Left lobe of liver (tissue), 2 donors: Measurements from ENCODE around the gene PBXIP1. TPM values are rescaled to one million over a fixed set of nuclear protein-coding genes. Genes with fewer than 3 reads are reported as not detected.

Source experiments
- ATAC-seq: fragments of 200-7000 bp; cut with Tn5 transposase; one replicate; pipeline ENCODE4 v1.9.1; 2020; ENCODE audit warnings: mild to moderate bottlenecking, moderate library complexity
- DNase-seq: peaks from one replicate; pipeline ENCODE4 v3.0.0-alpha.2; 2020; ENCODE audit warnings: low spot score
- total RNA-seq: library from RNA; stranded (reverse); gene quantifications from one replicate; pipeline ENCODE4 v1.2.1, GENCODE V29; 2021
- donor health status: DM: no; HTN: no; CAD: no; lungs with moderate emphysema.
- donor health status: DM: no; HTN: yes; CAD: no.

The PBXIP1 gene
- total RNA-seq, 1 donor from 2014 or later, result 21.3 TPM

GRCh38 chr1:154902938-154903566, 52.8 kb downstream of the PBXIP1 start:
- ATAC-seq (no peak), DNase-seq (no peak)

GRCh38 chr1:154901591-154901990, 54.3 kb downstream of the PBXIP1 start:
- DNase-seq (no peak), ATAC-seq (no peak)

- DNase-seq, result no peak
- no peak for ATAC-seq
Measured at GRCh38 chr1:154899041-154899440, 56.9 kb downstream of the PBXIP1 start.

GRCh38 chr1:154896771-154897286, 59.1 kb downstream of the PBXIP1 start:
- DNase-seq (no peak), ATAC-seq (no peak)

GRCh38 chr1:154895798-154896197, 60.1 kb downstream of the PBXIP1 start:
- no peak for ATAC-seq
- no peak for DNase-seq

Other genes with a start within 250 kb of the PBXIP1 start
- gene KCNN3, start 85.8 kb downstream of the PBXIP1 start, total RNA-seq, result 0.23 TPM
- gene PMVK, start 19.4 kb downstream of the PBXIP1 start, total RNA-seq, result 40.2 TPM
- gene PYGO2, start 5.7 kb upstream of the PBXIP1 start, total RNA-seq, result 10.5 TPM
- 43.0 TPM for gene SHC1, start 14.6 kb upstream of the PBXIP1 start, total RNA-seq
- gene CKS1B, start 18.6 kb upstream of the PBXIP1 start, total RNA-seq, result 14.2 TPM
- 21.9 TPM for gene FLAD1, start 27.2 kb upstream of the PBXIP1 start, total RNA-seq
- not detected for gene LENEP, start 37.5 kb upstream of the PBXIP1 start, total RNA-seq
- gene ZBTB7B, start 46.7 kb upstream of the PBXIP1 start, total RNA-seq, result 89.5 TPM
- 1.4 TPM for gene DCST2, start 77.7 kb upstream of the PBXIP1 start, total RNA-seq
- gene DCST1, start 77.7 kb upstream of the PBXIP1 start, total RNA-seq, result 0.13 TPM
- gene ADAM15, start 95.2 kb upstream of the PBXIP1 start, total RNA-seq, result 21.4 TPM
- gene EFNA4, start 107.6 kb upstream of the PBXIP1 start, total RNA-seq, result 3.3 TPM
- 0.43 TPM for gene EFNA3, start 122.7 kb upstream of the PBXIP1 start, total RNA-seq
- 85.1 TPM for gene EFNA1, start 171.8 kb upstream of the PBXIP1 start, total RNA-seq
- gene SLC50A1, start 179.8 kb upstream of the PBXIP1 start, total RNA-seq, result 22.4 TPM
- gene DPM3, start 184.4 kb upstream of the PBXIP1 start, total RNA-seq, result 76.8 TPM
- gene KRTCAP2, start 217.2 kb upstream of the PBXIP1 start, total RNA-seq, result 75.6 TPM
- 0.23 TPM for gene TRIM46, start 217.8 kb upstream of the PBXIP1 start, total RNA-seq